Kidney glomerular epithelial cell (primary cell): ENCODE data around the gene MAP2K1.
A peak's percentile ranks its signal among the peaks of the same experiment; 100 is the strongest.
"Not testable (repeated sequence)": the region's sequence is repeated elsewhere in the genome, so short reads cannot be mapped to it uniquely, and the experiment has no call there.

Experiments
- DNase-seq: peaks from one replicate; lab custom pipeline; 2025; lab: John Stamatoyannopoulos, UW

Gene MAP2K1

DNA sequence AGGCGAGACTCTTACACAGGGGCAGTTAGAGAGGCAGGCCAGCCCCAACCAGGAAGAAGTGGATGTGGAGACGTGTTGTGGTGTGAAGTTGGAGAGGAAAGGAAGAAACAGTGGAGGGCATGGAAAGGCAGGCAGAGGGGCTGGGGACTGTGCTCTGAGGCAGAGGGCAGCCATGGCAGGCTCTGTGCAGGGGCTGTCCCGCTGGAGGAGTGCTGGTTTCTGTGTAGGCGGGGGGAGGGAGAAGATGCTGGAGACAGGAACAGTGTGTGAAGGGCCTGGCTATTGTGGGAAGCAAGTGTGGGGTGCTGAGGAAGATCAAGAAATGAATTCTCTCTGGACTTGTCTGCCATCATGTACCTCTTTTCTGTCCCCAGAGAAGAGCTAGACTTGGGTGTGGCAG lies 89.8 kb downstream of the MAP2K1 start:
- DNase-seq: no peak

GRCh38 chr15:66477011-66477410 lies 90.3 kb downstream of the MAP2K1 start:
- no peak for DNase-seq

GRCh38 chr15:66480267-66480666 lies 93.6 kb downstream of the MAP2K1 start:
- no peak for DNase-seq

DNA sequence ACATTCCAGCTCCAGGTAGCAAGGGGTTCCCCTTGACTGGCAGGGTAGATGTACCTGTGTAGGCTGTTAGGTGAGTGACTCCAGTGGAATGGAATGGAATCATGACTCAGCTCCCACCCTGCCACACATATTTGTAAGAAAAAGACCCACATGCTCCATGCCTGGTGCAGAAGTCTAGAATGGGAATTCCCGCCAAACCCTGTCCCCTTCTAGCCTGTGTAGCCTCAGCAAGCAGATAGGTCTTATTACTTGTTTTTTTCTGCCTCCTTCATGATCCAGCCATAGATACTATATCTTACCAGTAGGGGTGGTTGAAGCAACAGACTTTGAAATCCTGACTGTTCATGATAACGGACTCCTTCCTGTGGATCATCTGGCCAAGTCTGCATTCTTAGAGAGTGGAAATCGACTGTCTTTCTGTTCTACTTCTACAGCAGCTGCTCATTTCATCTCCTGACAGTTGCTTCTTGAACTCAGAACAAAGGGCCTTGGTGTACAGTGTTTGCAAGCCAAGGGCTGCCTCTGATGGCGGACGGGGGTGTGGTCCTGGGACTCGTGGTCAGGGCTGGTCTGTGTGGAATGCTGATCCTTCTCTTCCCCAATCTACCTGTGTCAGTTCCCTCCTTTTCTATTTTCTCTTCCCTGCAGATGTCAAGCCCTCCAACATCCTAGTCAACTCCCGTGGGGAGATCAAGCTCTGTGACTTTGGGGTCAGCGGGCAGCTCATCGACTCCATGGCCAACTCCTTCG lies 94.6 kb downstream of the MAP2K1 start:
- peak; percentile 41 for DNase-seq

DNA sequence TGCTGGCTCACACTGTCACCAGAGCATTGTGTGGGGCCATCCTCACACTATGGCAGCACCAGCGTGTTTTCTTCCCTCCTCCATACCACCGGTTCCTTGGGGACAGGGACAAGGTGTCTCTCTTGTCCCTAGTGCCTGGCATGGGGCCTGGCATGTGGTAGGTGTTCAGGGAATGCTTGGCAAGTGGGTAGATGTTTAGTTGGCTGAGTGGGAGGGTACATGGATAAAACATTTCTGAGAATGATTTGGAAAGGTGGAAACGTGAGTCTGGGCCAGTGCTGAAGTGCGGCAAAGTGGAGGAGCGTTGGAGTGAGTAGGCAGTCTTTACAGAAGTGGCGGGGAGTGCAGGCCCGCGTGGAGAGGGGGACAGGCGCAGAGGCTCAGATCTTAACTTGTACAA lies 95.8 kb downstream of the MAP2K1 start:
- no peak for DNase-seq

GRCh38 chr15:66483131-66483566 lies 96.4 kb downstream of the MAP2K1 start:
- DNase-seq: no peak

- no peak for DNase-seq
Observed at GRCh38 chr15:66484539-66485112, 97.9 kb downstream of the MAP2K1 start.

DNA sequence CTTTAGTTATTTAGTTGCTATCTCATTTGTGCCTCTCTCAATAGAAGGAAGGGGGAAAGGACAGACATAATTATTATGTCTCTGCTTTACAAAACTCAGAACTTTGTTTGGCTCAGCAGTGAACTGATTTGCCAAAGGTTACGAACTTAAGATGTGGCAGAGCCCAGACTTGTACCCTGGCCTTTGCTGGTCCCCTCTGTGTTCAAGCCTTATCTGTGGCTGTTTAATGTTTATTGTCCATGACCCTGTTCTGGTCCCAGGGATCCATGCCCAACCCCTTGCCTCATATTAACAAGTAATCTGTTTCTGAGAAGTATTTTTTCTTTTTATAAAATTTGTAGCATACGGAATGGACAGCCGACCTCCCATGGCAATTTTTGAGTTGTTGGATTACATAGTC lies 100.2 kb downstream of the MAP2K1 start:
- DNase-seq: no peak

GRCh38 chr15:66488525-66488924 lies 101.8 kb downstream of the MAP2K1 start:
- DNase-seq: no peak

- no peak for DNase-seq
Observed at GRCh38 chr15:66489179-66489791, 102.6 kb downstream of the MAP2K1 start.

- no peak for DNase-seq
Observed at GRCh38 chr15:66491846-66492245, 105.1 kb downstream of the MAP2K1 start.

- DNase-seq: no peak
Observed at GRCh38 chr15:66494262-66494661, 107.5 kb downstream of the MAP2K1 start.

DNA sequence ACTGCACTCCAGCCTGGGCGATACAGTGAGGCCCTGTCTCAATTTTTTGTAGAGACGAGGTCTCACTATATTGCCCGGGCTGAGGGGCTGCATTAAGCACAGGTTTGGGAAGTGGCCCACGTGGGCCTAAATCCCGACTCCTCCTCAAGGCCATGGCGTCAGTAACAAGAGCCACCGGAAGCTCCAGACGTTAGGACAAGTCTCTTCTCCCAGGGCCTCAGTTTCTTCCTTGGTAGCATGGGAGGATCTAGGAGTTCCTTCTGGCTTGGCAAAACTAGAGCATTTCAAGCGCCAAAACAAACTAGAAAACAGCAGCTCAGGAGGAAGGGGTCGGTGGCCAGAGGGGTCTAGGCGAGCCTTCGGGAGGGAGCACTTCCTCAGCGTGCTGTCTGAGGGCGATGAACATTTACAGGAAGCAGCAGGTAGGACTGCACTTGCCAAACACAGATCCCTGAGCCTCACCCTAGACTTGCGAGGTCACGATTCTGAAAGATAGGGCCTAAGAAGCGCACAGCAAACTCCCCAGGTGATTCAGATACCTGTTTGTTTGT lies 110.3 kb downstream of the MAP2K1 start:
- no peak for DNase-seq

- DNase-seq: peak; percentile 82
Observed at GRCh38 chr15:66497502-66498455, 111.1 kb downstream of the MAP2K1 start, which contains the start of gene SNAPC5. Gene SNAPC5 (minus strand): TSS chr15:66497762. CDS start chr15:66497731, 31 bp downstream.

DNA sequence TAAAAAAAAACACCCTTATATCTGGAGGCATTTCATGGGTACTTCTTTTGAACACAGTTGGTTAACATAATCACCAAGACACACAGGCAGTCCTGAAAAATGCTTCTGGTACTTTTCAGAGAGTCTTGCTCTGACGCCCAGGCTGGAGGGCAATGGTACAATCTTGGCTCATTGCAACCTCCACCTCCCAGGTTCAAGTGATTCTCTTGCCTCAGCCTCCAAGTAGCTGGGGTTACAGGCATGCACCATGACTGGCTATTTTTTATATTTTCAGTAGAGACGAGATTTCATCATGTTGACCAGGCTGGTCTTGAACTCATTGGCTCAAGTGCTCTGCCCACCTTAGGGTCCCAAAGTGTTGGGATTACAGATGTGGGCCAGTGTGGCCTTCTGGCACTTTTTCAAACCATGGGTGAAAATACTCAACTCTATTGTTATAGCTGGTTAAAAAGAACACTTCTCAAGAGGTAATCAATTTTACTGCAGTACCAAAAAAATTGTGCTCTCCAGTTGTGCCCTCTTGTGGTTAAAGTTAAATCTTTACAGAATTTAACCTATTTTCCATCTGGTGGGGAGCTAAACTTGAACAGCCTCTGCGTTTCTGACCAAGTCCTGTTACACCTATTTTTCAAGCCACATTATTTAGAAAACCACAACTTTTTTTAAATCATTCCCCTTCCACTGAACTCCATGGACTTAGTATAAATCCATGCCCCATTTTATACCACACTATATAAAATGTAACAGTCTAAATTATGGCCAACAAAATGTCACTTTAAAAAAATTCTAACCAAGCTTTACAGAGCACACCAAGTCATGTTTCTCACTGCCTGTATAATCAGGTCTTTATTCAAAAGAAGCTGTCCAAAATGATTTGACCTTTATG lies 112.0 kb downstream of the MAP2K1 start:
- no peak for DNase-seq

DNA sequence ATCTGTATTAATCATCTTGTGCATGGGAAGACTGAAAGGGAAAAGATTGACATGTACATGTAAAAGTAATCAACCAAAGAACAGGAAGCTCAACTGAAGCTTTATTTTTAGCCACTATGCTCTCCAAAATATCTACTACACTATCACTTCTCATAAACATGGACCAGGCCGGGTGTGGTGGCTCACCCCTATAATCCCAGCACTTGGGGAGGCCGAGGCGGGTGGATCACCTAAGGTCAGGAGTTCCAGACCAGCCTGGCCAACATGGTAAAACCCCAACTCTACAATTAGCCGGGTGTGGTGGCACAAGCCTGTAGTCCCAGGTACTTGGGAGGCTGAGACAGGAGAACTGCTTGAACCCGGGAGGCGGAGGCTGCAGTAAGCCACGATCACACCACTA lies 113.6 kb downstream of the MAP2K1 start:
- DNase-seq: not testable (repeated sequence)

DNA sequence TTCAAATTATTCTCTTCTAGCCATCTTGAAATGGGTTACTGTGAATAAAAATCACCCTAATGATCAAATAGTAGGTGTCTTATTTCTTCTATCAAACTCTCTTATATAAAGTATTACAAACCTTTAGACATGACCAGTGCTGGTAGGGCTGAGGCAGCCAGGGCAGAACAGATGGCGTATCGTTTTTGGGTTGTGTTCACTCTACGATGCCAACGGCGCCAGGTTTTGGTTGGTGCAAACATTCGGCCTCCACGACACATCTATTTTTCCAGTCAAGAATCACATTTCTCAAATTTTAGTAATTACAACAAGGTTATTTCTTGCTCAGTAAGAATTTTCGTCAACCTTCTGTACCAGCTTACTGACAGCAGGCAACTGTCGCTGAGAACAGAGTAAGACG lies 115.8 kb downstream of the MAP2K1 start:
- DNase-seq: no peak

GRCh38 chr15:66503041-66503648 lies 116.4 kb downstream of the MAP2K1 start:
- DNase-seq: not testable (repeated sequence)

- DNase-seq: no peak
Observed at GRCh38 chr15:66503780-66504562, 117.3 kb downstream of the MAP2K1 start.
